ENCODE results near the gene SYNGR1.
"Not testable (repeated sequence)": the region's sequence is repeated elsewhere in the genome, so short reads cannot be mapped to it uniquely, and the experiment has no call there.

SYNGR1 gene

DNA sequence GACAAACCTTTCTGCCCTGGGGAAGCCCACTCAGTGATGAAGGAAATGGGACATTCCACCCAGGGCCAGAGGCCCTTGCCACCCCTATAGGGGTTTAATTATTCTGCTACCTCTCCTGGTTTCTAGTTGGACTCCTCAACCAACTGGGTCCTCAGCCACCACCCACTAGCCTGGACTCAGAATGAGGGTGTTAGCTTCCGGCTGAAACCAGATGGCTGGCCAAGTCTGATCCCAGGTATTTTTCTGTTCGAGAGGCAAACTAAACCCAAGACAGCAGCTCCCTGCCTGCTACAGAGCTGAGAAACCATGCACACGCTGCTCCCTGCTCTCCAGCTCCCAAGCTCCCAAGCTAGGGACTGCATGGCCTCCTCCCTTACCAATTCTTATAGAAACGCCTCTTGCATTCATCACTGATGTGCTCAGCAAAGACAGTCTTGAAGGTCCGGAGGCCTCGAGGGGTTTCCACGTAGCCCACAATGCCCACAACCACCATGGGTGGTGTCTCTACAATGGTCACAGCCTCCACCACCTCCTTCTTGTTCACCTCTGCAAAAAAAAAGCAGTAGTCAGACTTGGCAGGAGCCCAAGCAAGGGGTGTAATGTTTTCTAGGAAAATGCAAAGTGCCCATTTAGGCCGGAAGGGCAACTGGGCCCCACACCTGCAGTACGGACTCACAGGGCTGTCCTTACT lies 32.6 kb upstream of the SYNGR1 start:
- DNase-seq (ENCODE audit: low spot score), result no peak

DNA sequence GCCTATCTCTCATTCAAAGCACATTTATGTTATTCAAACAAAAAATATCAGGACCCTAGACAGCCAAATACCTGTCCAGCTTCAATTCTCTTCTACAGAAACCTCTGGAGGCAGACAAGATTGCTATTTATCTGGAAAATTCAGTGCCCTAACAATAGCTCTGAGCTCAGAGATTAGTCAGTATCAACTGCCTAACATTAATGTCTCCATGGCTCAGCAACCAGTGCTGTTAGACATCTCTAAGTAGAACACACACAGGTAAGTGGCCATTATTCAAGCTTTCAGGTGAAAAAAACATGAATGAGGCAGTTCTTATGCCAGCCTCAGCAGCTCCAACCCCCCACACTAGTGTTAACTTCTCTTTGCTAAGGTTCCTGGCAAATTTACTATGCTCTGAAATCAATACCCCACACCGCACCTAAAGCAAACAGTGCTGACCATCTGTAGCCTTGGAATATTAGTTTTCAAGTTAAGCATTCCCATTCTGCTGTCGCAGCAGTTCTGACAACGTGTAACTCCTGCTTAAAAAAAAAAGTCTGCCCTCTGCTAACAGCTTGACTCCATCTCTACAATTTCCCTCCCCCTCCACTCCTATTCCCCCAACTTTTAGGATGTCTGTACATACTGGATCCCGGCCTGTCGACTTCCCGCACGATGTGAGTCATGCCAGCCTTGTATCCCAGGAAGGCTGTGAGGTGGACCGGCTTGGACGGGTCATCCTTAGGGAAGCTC lies 31.9 kb upstream of the SYNGR1 start:
- no peak for DNase-seq (ENCODE audit: low spot score)

DNA sequence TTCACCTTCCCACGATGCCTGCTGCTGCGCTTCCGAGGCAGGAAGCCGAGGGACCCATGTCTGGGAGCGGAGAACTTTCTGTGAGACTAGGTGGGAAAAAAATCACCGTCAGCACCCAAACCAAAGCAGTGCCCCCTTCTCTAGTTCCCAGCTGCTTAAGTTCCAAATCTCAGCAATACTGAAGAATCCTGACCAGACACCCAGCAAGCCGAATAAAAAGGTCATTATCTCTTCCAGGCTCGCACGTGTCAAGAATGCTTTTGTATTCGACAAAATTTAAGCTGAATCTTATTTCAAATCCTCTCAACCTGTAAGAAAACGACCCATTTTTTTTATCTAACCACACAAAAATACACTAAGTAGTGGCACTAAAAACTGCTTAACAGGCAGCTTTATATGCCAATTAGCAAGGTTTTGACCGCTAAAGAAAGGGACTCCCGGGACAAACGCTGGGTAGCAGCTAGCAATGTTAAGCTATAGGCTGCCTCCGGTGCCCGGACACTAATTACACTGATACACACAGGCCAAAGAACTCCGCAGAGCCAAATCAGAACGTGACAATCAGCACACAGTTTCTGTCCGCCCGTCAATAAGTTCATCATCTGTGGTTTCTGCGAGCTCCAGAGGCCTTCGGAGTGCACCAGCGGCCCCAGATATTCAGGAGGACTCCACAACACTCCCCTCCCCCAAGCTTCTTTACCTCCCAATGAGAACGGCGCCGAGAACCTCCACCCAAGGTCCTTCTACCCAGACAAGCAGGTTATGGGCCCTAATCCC lies 31.1 kb upstream of the SYNGR1 start:
- no peak for DNase-seq (ENCODE audit: low spot score)

DNA sequence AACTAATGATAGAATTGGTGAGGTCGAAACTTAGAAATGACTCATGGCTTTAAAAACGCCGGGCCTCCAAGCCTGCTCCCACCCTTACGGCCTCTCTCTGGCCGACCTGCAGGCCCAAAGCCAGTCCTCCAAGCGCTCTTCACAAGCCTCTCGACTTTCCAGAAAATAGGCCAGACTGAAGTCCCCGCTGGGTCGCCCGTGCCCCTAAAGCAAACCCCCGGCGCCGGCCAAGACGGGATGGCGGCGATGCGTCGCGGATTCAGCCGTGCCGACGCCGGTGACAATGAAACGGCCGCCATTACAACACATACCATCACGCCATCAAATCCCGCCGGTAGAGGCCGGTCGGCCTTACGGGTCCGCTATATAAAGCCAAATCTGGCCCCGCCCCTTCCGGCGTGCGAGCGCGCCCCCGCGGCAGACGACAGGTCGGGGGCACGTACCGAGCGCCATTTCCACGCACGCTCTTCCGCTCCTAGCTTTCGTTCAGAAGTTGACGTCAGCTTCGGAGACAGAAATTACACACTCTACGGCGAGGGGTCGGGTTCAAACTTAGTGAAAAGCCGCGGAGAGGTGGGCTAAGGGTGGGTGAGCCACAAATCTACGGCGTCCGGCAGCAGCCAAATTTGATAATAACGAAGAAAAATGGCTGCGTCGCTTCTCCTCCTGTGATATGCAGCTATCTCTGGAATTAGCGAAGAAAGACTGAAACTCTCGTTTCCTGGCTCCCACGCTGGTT lies 30.3 kb upstream of the SYNGR1 start, which contains the start of gene RPL3:
TSS of gene RPL3 (minus strand) at position 340 of the 739 bp plus-strand sequence. CDS start at position 314, 26 bp downstream.
- peak; percentile 83 for DNase-seq (ENCODE audit: low spot score)

DNA sequence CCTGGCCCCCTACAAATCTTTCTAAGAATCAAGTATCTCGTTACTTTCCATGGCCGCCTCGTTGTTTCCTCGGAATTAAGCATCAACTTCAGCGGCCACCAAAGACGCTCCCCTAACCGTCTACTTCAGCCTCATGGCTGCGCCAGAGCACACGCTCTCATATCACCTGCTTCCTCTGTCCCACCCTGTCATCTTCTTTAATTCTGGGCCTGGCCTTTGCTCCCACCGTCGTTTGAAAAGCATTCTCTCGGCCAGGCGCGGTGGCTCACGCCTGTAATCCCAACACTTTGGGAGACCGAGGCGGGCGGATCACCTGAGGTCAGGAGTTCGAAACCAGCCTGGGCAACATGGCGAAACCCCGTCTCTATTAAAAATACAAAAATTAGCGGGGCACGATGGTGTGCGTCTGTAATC lies 29.2 kb upstream of the SYNGR1 start:
- DNase-seq (ENCODE audit: low spot score), result not testable (repeated sequence)

DNA sequence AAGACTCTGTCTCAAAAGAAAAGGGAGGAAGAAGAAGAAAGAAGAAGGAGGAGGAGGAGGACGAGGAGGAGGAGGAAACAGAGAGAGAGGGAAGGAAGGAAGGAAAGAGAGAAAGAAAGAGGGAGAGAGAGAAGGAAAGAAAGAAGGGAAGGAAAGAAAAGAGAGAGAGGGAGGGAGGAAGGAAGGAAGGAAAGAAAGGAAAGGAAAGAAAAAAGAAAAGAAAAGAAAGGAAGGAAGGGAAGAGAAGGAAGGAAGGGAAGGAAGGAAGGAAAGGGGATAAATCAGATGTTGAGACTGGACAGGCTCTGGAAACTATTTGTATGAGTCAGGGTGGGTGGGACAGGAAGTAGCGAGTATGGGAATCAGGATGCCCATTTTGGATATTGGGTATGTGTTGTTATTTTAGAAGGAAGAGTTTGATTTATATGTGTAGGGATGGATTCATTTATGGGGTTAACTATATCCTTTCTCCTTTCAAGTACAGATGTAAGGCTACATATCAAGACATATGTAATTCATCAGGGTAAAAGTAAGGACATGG lies 24.3 kb upstream of the SYNGR1 start:
- no peak for DNase-seq (ENCODE audit: low spot score)

DNA sequence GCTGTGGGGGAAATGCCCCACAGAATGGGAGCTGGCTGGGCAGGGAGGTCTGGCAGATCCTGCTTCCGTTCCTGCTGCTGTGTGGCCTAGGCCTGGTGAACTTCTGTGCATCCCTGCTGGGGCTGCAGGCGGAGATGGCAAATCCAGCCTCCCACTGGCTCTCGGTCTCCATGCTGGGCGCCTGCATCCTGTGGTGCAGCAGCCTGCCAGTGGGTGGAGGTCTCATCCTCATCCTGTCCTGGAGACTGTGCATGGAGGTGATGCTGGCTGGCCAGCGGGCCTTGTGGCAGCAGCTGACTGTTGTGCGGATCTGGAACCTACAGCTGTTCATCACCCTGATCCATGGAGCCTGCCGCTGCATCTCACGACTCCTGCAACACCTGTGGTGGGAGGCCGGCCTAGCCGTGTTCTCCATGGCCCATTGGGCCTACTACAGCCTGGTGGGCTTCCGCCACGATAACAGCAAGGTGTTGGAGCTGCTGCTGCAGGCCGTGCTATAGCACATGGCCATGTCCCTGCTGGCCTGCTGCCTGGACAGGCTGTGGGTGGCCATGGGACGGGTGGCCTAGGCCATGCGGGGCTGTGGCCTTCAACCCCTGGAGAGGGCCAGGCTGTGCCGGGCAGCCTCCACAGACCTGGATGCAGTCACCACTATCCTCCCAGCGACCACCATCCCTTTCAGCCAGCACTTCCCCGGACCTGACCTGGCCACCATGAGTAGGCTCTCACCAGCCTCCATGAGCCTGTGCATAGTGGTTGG lies 21.6 kb upstream of the SYNGR1 start:
- DNase-seq (ENCODE audit: low spot score), result no peak

DNA sequence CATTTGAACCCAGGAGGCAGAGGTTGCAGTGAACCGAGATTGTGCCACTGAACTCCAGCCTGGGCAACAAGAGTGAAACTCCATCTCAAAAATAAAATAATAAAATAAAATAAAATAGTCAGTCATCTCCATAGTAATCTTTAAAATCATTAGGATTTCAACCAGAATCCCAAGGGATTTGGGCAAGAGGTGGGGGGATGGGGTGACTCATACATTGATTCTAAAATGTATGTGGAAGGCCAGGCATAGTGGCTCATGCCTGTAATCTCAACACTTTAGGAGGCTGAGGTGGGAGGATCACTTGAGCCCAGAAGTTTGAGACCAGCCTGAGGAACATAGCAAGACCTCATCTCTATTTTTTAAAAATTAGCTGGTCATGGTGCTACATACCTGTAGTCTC lies 19.2 kb upstream of the SYNGR1 start:
- not testable (repeated sequence) for DNase-seq (ENCODE audit: low spot score)

DNA sequence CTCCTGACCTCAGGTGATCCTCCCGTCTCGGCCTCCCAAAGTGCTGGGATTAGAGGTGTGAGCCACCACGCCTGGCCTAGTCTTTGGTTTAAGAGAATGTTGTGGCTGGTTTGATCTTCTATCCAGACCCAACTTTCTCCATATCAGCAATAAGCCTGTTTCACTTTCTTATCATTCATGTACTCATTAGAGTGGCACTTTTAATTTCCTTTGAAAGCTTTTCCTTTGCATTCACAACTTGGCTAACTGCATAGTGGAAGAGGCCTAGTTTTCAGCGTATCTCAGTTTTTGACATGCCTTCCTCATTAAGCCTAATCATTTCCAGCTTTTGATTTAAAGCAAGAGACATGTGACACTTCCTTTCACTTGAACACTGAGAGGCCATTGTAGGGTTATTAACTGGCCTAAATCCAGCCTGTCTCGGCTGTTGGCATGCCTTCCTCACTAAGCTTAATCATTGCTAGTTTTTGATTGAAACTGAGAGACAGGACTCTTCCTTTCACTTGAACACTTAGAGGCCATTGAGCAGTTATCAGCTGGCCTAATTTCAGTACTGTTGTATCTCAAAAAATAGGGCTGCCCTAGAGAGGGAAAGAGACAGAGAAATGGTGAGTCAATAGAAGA lies 17.2 kb upstream of the SYNGR1 start:
- no peak for DNase-seq (ENCODE audit: low spot score)

DNA sequence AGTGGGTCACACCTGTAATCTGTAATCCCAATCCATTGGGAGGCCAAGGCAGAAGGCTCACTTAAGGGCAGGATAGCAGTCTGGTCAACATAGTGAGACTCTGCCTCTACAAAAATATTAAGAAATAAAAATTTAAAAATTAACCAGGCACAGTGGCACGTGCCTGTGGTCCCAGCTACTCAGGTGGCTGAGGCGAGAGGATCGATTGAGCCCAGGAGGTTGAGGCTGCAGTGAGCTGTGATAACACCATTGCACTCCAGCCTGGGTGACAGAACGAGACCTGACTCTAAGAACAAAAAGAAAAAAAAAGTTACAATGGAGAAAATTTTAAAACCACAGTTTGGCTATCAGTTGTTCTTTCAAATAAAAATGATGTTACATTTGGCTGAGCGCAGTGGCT lies 13.4 kb upstream of the SYNGR1 start:
- DNase-seq (ENCODE audit: low spot score), result no peak

DNA sequence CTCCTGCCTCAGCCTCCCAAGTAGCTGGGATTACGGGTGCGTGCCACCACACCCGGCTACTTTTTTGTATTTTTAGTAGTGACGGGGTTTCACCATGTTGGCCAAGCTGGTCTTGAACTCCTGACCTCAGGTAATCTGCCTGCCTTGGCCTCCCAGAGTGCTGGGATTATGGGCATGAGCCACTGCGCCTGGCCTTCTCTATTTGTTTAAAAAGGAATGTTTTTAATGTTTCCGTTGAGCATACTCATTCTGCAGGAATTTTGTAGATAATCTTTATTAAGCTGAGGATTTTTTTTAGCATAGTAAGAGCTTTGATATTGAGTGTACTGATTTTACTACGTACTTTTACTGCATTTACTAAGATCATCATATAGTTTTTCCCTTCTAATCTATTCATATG lies 10.0 kb upstream of the SYNGR1 start:
- DNase-seq (ENCODE audit: low spot score), result not testable (repeated sequence)

DNA sequence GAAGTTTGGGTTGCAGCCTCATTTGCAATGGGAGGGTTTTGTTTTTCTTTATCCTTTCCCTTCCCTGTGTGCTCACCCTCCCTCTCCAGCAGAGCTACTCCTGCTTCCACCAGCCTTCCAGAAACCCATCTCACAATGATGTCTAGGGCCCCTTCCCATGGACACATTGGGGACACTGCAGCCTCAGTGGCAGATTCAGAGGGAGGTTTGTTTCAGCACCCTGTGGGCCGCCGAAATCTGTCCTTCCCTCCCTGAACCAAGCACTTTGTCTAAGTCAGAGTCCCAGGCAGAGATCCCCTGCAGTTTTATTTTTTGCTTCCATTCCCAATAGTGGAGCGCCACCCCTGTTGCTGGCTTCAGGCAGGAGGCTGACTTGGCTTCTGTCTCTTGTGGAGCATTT lies 8.6 kb upstream of the SYNGR1 start:
- DNase-seq (ENCODE audit: low spot score), result no peak

DNA sequence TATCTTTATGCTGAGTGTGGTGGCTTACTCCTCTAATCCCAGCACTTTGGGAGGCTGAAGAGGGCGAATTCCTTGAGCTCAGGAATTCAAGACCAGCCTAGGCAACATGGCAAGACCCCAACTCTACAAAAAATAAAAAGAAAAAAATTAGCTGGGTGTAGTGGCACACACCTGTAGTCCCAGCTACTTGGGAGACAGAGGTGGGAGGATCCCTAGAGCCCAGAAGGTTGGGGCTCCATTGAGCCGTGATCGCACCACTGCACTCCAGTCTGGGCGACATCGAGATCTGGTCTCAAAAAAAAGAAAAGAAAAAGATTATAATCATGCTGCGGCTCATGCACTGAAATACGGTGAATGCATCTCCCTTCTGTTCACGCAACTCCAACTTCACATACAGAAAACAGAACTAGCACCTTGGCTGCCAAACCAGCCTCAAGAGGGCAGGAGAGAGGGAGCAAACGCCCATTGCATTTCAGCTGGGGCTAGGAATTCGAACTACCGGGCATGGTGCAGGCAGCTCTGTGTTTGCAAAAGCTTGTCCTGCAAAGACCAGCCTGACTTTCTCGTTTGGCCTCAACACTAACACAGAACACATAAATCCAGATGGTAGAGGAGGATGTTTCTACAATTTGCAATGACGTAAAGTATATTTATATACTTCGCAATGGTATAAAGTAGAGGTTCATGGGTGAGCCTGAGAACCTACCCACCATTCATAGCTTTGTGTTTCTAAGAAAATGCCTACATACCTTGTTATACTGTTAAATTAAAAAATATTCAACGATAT lies 6.3 kb upstream of the SYNGR1 start:
- peak; percentile 81 for DNase-seq (ENCODE audit: low spot score)

DNA sequence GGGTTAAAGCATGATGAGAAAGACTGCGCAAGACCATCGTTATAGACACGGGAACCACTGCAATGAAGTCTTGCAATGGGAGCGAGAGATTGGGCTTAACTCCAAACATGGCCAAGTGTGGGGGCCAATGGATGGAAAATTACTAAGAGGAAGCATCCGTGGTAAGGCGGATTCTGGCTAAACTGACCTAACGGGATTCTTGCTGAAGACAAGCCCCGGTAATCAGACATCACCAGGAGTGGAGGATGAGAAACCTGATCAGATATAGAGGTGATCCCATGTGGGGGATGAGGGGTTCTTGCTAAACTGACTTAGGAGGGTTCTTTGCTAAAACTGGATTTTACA lies 5.8 kb upstream of the SYNGR1 start:
- no peak for DNase-seq (ENCODE audit: low spot score)

DNA sequence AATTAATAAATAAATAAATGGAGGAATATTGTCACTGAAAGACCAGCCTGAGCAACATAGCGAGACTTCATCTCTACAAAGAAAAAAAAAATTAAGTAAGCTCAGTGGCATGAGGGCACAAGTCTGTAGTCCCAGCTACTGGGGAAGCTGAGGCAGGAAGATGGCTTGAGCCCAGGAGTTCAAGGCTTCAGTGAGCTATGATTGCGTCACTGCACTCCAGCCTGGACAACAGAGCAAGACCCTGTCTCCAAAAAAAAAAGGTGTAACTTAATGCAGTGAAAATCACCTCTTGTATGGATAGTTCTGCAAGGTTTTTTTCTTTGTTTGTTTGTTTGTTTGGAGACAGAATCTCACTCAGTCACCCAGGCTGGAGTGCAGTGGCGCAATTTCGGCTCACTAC lies 4.6 kb upstream of the SYNGR1 start:
- DNase-seq (ENCODE audit: low spot score), result no peak

DNA sequence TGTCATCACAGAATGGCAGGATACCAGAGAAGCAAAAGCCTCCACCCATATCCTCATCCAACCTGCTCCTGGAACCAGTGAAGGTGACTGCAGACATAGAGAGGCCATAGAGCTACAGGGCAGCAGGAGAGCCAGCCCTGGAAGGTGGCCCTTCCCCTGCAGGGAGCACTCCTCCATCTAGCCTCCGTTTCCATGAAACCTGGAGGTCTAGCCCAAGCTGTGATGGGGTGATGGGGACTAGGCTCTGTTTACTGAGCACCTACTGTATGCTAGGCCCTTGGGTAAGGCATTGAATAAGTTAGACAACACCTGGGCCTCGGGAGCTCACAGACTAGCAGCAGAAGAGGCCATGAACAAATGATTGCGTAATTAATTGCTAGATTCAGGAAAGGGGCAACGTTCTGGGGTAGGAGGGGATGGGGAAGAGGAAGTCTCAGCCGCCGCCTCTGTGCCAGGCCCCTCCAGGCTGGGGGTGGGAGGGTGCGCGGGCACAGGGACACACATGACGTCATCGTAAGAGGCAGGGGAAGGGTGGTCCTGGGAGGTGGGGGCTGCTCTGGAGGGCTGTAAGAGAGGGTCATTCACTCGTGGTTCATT lies 784 bp upstream of the SYNGR1 start:
- no peak for DNase-seq (ENCODE audit: low spot score)

DNA sequence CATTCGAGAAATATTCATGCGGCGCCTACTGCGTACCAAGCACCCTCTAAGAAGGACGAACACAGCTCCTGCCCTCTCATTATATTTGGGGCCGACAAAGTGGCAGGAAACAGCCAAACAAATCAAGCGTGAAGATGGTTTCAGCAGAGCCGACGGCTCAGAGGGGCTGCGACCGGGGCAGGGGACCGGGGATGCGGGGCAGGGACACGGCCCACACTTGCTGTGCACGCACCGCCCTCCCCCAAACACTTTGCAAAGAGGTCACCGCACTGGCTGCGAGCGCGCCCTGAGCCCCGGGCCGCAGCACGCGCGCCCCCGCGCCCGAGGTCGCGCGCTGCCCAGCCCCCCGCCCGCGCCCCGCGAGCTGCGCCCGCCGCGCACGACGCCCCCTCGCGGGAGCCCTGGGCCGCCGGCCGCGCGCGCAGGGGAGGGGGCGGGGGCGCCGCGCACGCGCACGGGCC lies 255 bp upstream of the SYNGR1 start:
- peak; percentile 90 for DNase-seq (ENCODE audit: low spot score)

DNA sequence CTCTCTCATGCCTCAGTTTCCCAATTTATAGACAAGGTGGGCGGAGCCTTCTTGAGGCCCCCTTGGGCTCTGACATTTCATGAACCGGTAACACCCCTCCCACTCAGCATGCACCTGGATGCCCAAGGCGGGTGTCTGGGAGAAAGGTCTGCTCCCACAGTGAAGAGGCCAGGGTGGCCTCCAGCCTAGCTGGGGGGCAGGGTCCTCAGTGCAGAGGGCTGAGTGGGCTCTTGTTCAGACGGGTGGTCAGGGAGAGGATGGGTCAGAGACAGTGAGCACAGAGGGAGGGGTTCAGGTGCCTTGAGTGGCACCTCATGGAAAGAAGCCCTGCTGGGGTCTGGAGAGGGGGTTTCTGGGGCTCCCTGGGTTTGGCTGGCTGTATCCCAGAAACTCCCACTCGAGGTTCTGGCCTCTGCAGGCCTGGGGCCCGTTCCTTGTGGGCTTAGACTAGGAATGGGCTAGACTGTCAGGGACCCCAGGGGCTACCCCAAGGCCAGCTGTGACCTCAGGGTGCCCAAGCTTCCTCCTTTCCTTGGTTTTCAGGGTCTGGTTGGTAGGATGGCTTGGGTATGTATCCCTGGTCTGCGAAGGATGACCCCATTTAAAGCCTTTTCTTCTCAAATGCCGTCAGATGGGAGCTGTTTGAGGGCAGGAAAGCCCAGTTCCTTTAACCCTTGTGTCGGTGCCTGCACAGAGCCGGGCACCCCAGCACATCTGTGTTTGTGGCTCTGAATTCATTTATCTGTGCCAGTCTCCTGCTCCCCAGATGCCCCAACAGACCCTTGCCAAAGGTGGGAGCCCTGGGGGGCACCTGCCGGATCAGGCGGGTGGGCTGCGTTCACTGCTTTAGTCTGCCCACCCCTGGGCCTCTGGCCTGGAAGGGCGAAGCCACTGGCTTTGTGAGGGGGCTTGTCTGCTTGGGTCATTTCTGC lies 1.2 kb downstream of the SYNGR1 start:
- no peak for DNase-seq (ENCODE audit: low spot score)

All from HuH-7 (cell line).